Activated CD8-positive, alpha-beta memory T cell treated with anti-CD3 and anti-CD28 coated beads for 4 hours (primary cell): ENCODE results near the gene ATP23.

Experiments
- DNase-seq, 2 donors: peaks; one replicate each; pipeline ENCODE4 v3.0.0-alpha.2; 2020; ENCODE audit warnings: low read depth in 2 of 2

The ATP23 gene

DNA sequence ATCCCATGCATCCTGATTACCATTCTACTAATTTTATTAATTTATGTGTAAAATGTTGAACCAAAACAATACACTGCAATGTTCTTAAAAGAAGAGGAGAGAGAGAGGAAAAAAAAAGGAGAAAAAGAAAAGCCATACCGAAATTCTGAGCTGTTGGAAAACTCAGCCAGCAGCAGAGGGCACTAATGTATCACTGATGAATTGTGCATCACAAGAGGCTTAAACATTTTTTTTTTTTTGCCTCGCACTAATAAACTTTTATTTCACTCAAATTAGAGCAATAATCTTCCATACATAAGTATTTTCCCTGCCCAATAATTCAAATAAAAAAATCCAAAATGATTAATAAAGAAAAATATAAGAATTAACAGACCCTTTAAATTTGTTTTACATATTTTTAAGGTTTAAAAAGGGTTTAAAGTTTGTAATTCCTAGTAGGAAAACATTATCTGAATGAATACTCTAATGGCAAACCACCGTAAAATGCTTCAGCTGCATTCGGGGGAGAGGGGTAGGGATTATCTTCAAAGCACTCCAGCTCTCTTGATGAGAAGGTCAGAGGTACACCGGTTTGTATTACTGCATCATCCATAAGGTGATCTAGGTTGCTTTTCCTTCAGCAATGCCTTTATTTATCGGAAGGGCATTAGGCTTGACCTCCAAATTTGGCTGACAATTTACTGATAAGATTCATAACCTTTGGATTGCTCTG, 41.9 kb downstream of the ATP23 start:
- no peak for DNase-seq

DNA sequence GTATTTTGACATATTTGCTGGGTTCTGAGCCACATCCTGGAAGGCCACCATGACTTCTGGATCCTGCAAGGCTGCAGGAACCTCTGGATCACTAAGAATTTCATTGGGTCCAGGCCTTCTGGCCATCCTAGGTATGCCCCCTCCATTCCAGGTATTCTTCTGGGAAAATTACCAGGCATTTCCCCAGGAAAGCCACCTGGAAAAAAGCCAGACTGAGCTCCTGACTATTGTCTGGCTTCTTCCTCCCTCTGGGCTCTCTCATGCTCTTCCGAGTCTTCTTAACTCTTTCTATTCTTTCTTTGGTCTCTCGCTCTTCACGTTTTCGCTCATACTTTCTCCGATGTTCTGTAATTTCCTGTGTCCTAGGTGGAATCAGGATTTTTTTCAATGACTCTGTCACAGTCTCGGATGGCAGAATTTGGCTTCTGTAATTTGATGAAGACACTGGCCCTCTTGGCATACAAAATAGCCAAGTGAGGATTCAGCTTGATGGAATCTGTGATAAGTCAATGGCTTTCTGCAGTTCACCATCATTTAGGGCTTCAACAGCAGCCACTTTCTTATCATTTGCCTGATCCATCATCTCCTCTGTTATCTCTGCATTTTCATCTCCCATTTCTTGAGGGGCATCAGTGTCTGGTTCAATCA, 42.6 kb downstream of the ATP23 start:
- no peak for DNase-seq

DNA sequence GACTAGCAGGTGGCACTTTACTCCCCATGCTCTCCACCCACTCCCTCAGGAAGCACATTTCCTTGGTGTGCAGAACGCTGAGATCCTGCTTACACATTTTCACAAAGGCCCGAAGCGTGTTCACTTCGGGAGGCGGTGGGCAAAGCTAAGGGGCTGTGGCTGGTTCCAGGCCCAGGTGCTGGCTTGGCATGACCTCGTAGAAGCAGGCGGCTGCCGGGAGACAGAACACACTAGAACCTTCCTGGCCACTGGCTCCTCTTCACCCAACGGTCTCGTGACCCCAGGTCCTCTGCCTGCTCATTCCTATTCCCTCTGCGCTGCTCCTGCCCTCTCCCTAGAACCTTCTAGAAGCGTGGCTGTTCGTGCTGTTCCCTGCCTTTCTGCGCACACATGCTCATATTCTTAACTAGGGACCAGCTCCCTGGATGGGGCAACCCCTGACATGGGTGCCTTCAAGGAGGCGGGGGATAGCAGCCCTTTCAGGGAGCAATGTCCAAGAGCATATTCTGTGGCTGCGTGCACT, 43.3 kb downstream of the ATP23 start:
- DNase-seq: no peak

DNA sequence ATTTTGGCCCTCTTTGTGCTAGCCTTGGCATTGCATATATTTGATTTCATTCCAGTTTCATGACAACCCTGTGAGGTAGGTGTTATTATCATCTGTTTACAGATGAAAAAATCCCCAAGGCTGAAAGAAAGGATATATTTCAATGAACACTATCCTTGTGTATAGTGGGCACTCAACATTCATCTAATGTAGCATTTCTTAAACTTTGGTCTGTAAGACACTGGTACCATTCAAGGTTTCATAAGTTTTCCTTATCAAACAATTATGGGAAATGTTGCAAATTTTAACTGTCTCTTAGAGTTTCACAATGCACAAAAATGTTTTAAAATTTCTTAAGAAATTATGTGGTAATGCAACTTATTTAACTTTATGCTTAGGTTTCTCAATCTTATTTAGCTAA, 44.3 kb downstream of the ATP23 start:
- no peak for DNase-seq

DNA sequence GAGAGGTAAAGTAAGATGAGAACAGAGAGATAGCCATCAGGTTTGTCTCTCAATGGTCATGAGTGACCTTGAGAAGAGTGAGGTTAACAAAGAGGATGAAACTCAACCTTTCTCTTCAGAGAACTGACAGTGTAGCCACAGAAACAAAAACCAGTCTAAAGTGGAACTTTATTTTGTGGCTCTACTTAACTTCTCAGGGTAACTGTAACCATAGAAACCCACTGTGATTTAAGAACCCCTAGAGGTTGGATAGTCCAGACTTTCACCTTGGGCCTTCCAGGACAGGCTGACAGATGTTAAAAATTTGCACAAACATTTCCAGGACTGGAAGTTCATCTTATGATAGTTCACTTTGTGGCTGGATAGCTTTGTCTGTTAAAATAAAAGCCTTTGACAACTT, 48.5 kb downstream of the ATP23 start:
- no peak for DNase-seq

DNA sequence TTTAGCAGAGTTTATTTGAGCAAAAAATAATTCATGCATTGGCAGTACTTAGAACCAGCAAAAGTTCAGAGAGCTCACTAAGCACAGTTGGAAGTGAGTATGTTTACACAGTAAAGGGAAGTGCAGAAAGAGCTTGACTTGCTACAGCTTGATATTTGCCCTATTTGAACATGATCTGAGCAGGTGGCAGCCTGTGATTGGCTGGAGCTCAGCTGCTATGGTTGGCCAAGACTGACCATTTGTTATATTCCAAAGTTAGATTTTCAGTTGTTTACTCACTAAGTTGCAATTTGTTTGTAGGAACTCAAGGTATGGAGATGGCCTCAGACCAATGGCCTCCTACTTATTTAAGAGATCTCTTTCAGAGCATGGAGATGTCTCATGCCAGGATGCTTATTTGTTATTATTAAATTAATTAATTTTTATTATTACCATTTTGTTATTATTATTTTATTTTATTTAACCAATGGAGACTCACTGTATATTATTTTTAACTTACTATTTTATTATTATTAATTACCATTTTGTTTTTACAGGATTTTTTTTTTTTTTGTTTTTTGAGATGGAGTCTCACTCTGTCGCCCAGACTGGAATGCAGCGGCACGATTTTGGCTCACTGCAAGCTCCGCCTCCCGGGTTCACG, 49.0 kb downstream of the ATP23 start:
- no peak for DNase-seq

DNA sequence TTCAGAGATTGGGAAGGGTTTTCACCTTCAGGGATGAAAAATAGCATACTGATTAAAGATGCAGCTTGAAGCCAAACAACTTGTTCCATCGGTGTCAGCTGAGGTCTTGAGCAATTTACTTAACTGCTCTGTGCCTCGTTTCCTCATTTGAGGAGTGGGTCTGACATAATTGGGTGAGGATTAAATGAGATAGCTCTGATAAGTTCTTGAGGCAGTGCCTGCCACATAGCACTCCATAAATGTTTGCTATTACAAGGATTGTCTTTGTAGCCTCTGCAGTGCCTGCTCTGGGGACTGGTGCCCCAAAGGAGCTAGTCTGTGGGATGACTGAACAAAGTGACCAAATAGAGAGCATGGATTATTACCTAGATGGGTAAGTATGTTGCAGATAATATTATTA, 50.6 kb downstream of the ATP23 start:
- no peak for DNase-seq

DNA sequence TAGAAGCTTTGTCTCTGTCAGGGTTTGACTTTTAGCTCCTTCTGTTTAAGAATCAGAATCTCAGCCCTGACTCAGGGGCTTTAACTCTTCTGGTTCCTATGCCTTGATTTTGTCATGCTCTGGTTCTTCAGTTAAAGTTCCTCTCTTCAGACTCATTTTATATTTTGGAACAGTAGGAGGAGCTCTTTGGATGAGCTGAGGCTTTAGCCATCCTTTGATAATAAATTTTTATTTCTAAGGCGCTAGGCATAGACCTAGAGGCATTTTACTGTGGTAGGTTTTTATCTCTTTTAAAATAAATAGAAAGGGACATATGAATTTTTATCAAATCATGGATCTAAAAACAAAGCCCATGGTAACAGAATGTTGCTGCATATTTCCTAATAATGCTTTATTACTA, 51.7 kb downstream of the ATP23 start:
- DNase-seq: no peak

DNA sequence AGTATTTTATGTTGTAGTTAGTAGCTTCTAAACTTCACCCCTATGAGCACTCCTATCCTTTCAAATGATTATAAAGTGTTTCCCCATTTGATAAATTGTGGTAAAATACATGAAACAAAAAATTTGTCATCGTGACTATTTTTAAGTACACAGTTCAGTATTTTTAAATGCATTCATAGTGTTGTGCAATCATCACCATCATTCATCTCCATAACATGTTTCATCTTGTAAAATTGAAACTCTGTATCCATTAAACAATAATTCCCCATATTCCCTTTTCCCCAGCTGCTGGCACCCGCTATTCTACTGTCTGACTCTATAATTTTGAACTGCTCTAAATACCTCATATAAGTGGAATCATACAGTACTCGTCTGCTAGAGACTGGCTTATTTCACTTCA, 52.5 kb downstream of the ATP23 start:
- no peak for DNase-seq

DNA sequence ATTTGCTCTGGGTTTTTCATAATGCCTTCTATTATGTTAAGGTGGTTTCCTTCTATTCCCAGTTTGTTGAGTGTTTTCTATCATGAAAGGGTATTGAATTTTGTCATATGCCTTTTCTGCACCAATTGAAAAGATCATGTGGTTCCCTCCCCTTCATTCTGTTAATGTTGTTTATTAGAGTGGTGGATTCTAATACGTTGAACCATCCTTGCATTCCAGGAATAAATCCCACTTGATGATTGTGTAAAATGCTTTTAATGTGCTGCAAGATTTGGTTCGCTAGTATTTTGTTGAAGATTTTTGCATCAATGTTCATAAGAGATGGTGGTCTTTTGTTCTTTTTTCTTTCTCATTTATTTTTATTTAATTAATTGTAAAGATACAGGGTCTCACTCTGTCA, 55.2 kb downstream of the ATP23 start:
- no peak for DNase-seq

DNA sequence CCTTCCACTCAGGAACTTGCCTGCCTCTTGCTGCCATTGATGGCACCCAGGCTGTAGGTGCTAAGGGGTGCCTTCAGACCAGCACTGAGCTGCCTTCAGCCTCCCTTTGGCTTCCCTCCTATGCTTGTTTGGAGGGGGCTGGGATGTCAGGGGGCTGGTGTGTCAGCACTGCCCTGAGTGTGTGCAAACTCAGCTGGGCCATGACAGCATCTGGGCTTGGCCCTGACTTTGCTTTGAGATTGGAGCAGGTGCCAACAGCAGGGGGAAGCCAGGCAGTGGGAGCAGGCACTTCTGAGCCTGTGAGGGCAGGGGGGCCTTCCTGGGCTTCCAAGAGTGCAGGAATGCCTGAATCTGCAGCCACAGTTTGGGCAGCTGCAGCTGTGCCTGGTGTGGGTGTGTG, 56.9 kb downstream of the ATP23 start:
- no peak for DNase-seq

DNA sequence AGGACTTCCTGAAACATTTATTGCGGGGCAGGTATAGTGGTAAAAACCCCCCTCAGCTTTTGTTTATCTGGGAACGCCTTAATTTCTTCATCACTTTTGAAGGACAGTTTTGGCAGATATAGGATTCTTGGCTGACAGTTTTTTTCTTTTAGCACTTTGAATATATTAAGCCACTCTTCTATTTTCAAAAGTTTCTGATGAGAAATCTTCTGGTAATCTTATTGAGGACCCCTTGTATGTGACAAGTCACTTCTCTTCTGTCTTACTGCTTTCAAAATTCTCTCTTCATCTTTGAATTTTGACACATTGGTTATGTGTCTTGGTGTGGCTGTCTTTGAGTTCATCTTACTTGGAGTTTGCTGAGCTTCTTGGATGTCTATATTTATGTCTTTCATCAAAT, 59.1 kb downstream of the ATP23 start:
- no peak for DNase-seq

DNA sequence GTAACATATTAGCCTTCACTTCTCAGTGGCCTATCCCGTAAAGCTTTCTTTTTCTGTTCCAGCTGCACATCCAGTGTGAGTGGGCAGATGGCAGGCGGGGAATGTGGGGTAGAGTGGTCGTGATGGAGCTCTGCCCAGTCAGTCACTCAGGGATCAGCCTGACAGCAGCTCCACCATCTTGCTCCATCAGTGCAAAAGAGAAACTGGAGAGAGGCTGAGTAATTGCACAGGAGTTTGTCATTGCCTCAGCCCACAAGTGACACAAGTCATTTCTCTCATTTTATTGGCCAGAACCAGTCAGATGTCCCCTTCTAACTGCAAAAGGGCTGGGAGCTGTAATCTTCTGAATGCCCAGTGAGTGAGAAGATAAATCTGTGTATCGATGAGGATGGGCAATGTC, 66.5 kb downstream of the ATP23 start:
- DNase-seq: no peak

DNA sequence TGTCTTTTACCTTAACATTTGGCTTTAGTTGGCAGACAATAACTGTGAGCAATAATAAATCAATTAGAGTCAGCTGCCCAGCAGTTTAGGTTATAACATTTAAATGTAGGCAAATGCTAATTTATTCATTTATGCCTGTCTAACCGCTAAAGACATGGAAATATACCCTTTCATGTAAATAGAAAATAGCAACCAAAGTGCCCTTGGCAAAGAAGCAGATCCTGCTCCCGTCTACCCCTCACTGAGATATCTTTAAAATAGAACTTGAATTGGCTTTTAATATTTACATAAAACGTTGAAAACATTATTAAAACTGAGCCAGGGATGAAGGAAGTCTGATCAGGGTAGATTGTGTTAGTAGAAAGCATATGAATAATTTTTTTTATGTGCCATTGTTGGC, 67.3 kb downstream of the ATP23 start:
- DNase-seq: no peak
